ENCODE results near the gene MOGAT1. TPM values are rescaled to one million over a fixed set of nuclear protein-coding genes. Genes with fewer than 3 reads are reported as not detected.

Gene MOGAT1
- polyA plus RNA-seq (ENCODE audit: low read depth in 6 of 6): not detected

GRCh38 chr2:222671259-222672067 is at the start of gene MOGAT1:
Gene MOGAT1, plus strand, starts transcription at chr2:222671658. Its CDS starts 128 bp downstream, at chr2:222671786.
- Mint-ChIP-seq H3K27me3 (peaks cover 52 to 69% (median 68%) of the 10 kb centered on the region in 3 donors), H3K4me1 (peaks cover 6 to 12% (median 12%) of the 10 kb centered on the region in 3 donors), H3K9me3 (peaks cover 0 to 5% (median 0%) of the 10 kb centered on the region in 7 donors), H3K36me3 (no peaks in the 10 kb centered on the region), H3K27ac (no peak within 1 kb of the TSS), H3K4me3 (peak within 1 kb of the TSS; percentile 39 to 79 (median 70))
- DNase-seq (no peak), ATAC-seq (ENCODE audit: low read depth in 2 of 2) (peak; percentile 20 to 48)

GRCh38 chr2:222621893-222622292 is 49.6 kb upstream of the MOGAT1 start:
- Mint-ChIP-seq H3K9me3 (no peaks in the 10 kb centered on the region), H3K36me3 (peaks cover 12 to 26% of the 10 kb centered on the region in 2 donors), H3K4me3 (no peak overlapping the region), H3K27me3 (no peaks in the 10 kb centered on the region), H3K4me1 (no peaks in the 10 kb centered on the region), H3K27ac (no peak overlapping the region)
- ATAC-seq (ENCODE audit: low read depth in 2 of 2) (no peak), DNase-seq (no peak)

- H3K27me3 Mint-ChIP-seq: no peaks in the 10 kb centered on the region
- ATAC-seq (ENCODE audit: low read depth in 2 of 2) (no peak), DNase-seq (no peak)
- H3K4me3 Mint-ChIP-seq: no peak overlapping the region
- no peaks in the 10 kb centered on the region for H3K4me1 Mint-ChIP-seq
- peaks cover 17 to 36% of the 10 kb centered on the region in 2 donors for H3K36me3 Mint-ChIP-seq
- no peaks in the 10 kb centered on the region for H3K9me3 Mint-ChIP-seq
- H3K27ac Mint-ChIP-seq: peak overlapping the region in 1 of 6 donors; percentile 41
Measured at GRCh38 chr2:222622910-222623309, 48.5 kb upstream of the MOGAT1 start.

GRCh38 chr2:222623756-222624309 is 47.6 kb upstream of the MOGAT1 start:
- no peaks in the 10 kb centered on the region for H3K27me3 Mint-ChIP-seq
- no peak overlapping the region for H3K4me3 Mint-ChIP-seq
- DNase-seq: no peak
- H3K27ac Mint-ChIP-seq: no peak overlapping the region
- no peak for ATAC-seq (ENCODE audit: low read depth in 2 of 2)
- H3K9me3 Mint-ChIP-seq: no peaks in the 10 kb centered on the region
- peaks cover 18 to 37% of the 10 kb centered on the region in 2 donors for H3K36me3 Mint-ChIP-seq
- H3K4me1 Mint-ChIP-seq: no peaks in the 10 kb centered on the region

GRCh38 chr2:222627764-222628163 is 43.7 kb upstream of the MOGAT1 start:
- ATAC-seq (ENCODE audit: low read depth in 2 of 2): no peak
- Mint-ChIP-seq H3K27me3 (no peaks in the 10 kb centered on the region), H3K4me3 (no peak overlapping the region), H3K27ac (no peak overlapping the region), H3K36me3 (peaks cover 27 to 57% of the 10 kb centered on the region in 2 donors), H3K9me3 (no peaks in the 10 kb centered on the region), H3K4me1 (no peaks in the 10 kb centered on the region)
- DNase-seq: no peak

GRCh38 chr2:222635295-222635694 is 36.2 kb upstream of the MOGAT1 start:
- peaks cover 0 to 4% (median 0%) of the 10 kb centered on the region in 7 donors for H3K9me3 Mint-ChIP-seq
- peaks cover 0 to 7% (median 2%) of the 10 kb centered on the region in 3 donors for H3K4me1 Mint-ChIP-seq
- no peak for ATAC-seq (ENCODE audit: low read depth in 2 of 2)
- H3K27me3 Mint-ChIP-seq: no peaks in the 10 kb centered on the region
- H3K27ac Mint-ChIP-seq: peak overlapping the region in 1 of 6 donors; percentile 52
- no peak overlapping the region for H3K4me3 Mint-ChIP-seq
- no peak for DNase-seq
- peaks cover 46 to 63% of the 10 kb centered on the region in 2 donors for H3K36me3 Mint-ChIP-seq

- DNase-seq: no peak
- Mint-ChIP-seq H3K9me3 (peaks cover 0 to 4% (median 0%) of the 10 kb centered on the region in 7 donors), H3K27ac (peak overlapping the region in 2 of 6 donors; percentile 67 to 77), H3K36me3 (peaks cover 46 to 61% of the 10 kb centered on the region in 2 donors), H3K27me3 (no peaks in the 10 kb centered on the region), H3K4me1 (peaks cover 2 to 7% (median 5%) of the 10 kb centered on the region in 3 donors), H3K4me3 (no peak overlapping the region)
- no peak for ATAC-seq (ENCODE audit: low read depth in 2 of 2)
Measured at GRCh38 chr2:222637067-222637466, 34.4 kb upstream of the MOGAT1 start.

GRCh38 chr2:222641336-222641735 is 30.1 kb upstream of the MOGAT1 start:
- ATAC-seq (ENCODE audit: low read depth in 2 of 2) (no peak), DNase-seq (no peak)
- no peak overlapping the region for H3K27ac Mint-ChIP-seq
- H3K9me3 Mint-ChIP-seq: peaks cover 0 to 4% (median 0%) of the 10 kb centered on the region in 7 donors
- peaks cover 37 to 48% of the 10 kb centered on the region in 2 donors for H3K36me3 Mint-ChIP-seq
- peaks cover 4 to 11% (median 7%) of the 10 kb centered on the region in 3 donors for H3K4me1 Mint-ChIP-seq
- no peak overlapping the region for H3K4me3 Mint-ChIP-seq
- no peaks in the 10 kb centered on the region for H3K27me3 Mint-ChIP-seq

- Mint-ChIP-seq H3K9me3 (no peaks in the 10 kb centered on the region), H3K27me3 (no peaks in the 10 kb centered on the region), H3K4me3 (no peak overlapping the region), H3K36me3 (peaks cover 21 to 38% of the 10 kb centered on the region in 2 donors), H3K27ac (peak overlapping the region in 1 of 6 donors; percentile 6), H3K4me1 (peaks cover 0 to 11% (median 2%) of the 10 kb centered on the region in 3 donors)
- no peak for DNase-seq
- no peak for ATAC-seq (ENCODE audit: low read depth in 2 of 2)
Measured at GRCh38 chr2:222643134-222643533, 28.3 kb upstream of the MOGAT1 start.

GRCh38 chr2:222646008-222646407 is 25.4 kb upstream of the MOGAT1 start:
- Mint-ChIP-seq H3K4me1 (peaks cover 5 to 23% (median 8%) of the 10 kb centered on the region in 3 donors), H3K27ac (no peak overlapping the region), H3K9me3 (no peaks in the 10 kb centered on the region), H3K36me3 (peaks cover 10 to 30% of the 10 kb centered on the region in 2 donors), H3K27me3 (no peaks in the 10 kb centered on the region), H3K4me3 (no peak overlapping the region)
- DNase-seq (no peak), ATAC-seq (ENCODE audit: low read depth in 2 of 2) (no peak)

GRCh38 chr2:222649801-222650200 is 21.7 kb upstream of the MOGAT1 start:
- H3K9me3 Mint-ChIP-seq: no peaks in the 10 kb centered on the region
- H3K27me3 Mint-ChIP-seq: no peaks in the 10 kb centered on the region
- no peak overlapping the region for H3K27ac Mint-ChIP-seq
- ATAC-seq (ENCODE audit: low read depth in 2 of 2) (no peak), DNase-seq (no peak)
- H3K36me3 Mint-ChIP-seq: peaks cover 0 to 19% of the 10 kb centered on the region in 2 donors
- no peak overlapping the region for H3K4me3 Mint-ChIP-seq
- peaks cover 22 to 42% (median 30%) of the 10 kb centered on the region in 3 donors for H3K4me1 Mint-ChIP-seq

- Mint-ChIP-seq H3K27ac (peak overlapping the region in 2 of 6 donors; percentile 22 to 36), H3K4me3 (peak overlapping the region in 1 of 8 donors; percentile 99), H3K9me3 (no peaks in the 10 kb centered on the region), H3K27me3 (no peaks in the 10 kb centered on the region), H3K36me3 (peaks cover 0 to 6% of the 10 kb centered on the region in 2 donors), H3K4me1 (peaks cover 33 to 59% (median 48%) of the 10 kb centered on the region in 3 donors)
- DNase-seq: no peak
- ATAC-seq (ENCODE audit: low read depth in 2 of 2): no peak
Measured at GRCh38 chr2:222651718-222652418, 19.6 kb upstream of the MOGAT1 start.

- peak overlapping the region; percentile 0 to 70 (median 36) for H3K27ac Mint-ChIP-seq
- peak overlapping the region in 3 of 8 donors; percentile 0 to 99 (median 33) for H3K4me3 Mint-ChIP-seq
- no peak for DNase-seq
Measured at GRCh38 chr2:222652491-222653255, 18.8 kb upstream of the MOGAT1 start.

More at GRCh38 chr2:222652491-222653255, 18.8 kb upstream of the MOGAT1 start:
- no peak for ATAC-seq (ENCODE audit: low read depth in 2 of 2)
- no peaks in the 10 kb centered on the region for H3K9me3 Mint-ChIP-seq
- peaks cover 34 to 61% (median 51%) of the 10 kb centered on the region in 3 donors for H3K4me1 Mint-ChIP-seq
- peaks cover 0 to 5% of the 10 kb centered on the region in 2 donors for H3K36me3 Mint-ChIP-seq
- no peaks in the 10 kb centered on the region for H3K27me3 Mint-ChIP-seq

All from naive B cell (primary cell).